GM23248 (cell line): ENCODE measurements around the gene MRNIP. TPM values are rescaled to one million over a fixed set of nuclear protein-coding genes. Genes with fewer than 3 reads are reported as not detected.

Experiments used
- DNase-seq: peaks from one replicate; pipeline ENCODE4 v3.0.0-alpha.2; 2015
- H2AFZ ChIP-seq: fragments of 200-600 bp; sonication (generic); 2 replicates; pipeline ENCODE4 v1.6.1; 2016; ENCODE audit warnings: antibody characterized with exemption
- H3F3A ChIP-seq: fragments of 200-600 bp; sonication (generic); 2 replicates; pipeline ENCODE4 v1.6.1; 2016; ENCODE audit warnings: mild to moderate bottlenecking, antibody characterized with exemption, mixed run types; ENCODE audit not compliant: insufficient read depth
- H3K27ac ChIP-seq: fragments of 200-600 bp; sonication (generic); 2 replicates; pipeline ENCODE4 v1.5.1; 2016; ENCODE audit warnings: mild to moderate bottlenecking
- H3K27me3 ChIP-seq: fragments of 200-600 bp; sonication (generic); replicated peaks from 2 replicates; pipeline ENCODE4 v1.6.1; 2016; ENCODE audit warnings: mild to moderate bottlenecking; ENCODE audit not compliant: insufficient read depth
- H3K36me3 ChIP-seq: fragments of 200-600 bp; sonication (generic); 2 replicates; pipeline ENCODE4 v1.6.1; 2016; ENCODE audit warnings: low read depth, mild to moderate bottlenecking
- H3K4me1 ChIP-seq: fragments of 200-600 bp; sonication (generic); 2 replicates; pipeline ENCODE4 v1.6.1; 2016; ENCODE audit warnings: mild to moderate bottlenecking; ENCODE audit not compliant: insufficient read depth
- H3K4me2 ChIP-seq: fragments of 200-600 bp; sonication (generic); one replicate; pipeline ENCODE4 v1.6.1; 2016; ENCODE audit warnings: mild to moderate bottlenecking; ENCODE audit not compliant: unreplicated experiment
- H3K4me3 ChIP-seq: fragments of 200-600 bp; sonication (generic); 2 replicates; pipeline ENCODE4 v1.5.1; 2016; ENCODE audit warnings: mild to moderate bottlenecking
- H3K79me2 ChIP-seq: fragments of 200-600 bp; sonication (generic); 2 replicates; pipeline ENCODE4 v1.6.1; 2016; ENCODE audit warnings: mild to moderate bottlenecking; ENCODE audit not compliant: insufficient read depth
- H3K9ac ChIP-seq: fragments of 200-600 bp; sonication (generic); 2 replicates; pipeline ENCODE4 v1.6.1; 2016; ENCODE audit warnings: mild to moderate bottlenecking
- H3K9me2 ChIP-seq: fragments of 200-600 bp; sonication (generic); 2 replicates; pipeline ENCODE4 v1.6.1; 2016; ENCODE audit warnings: mixed run types, mild to moderate bottlenecking, moderate library complexity; ENCODE audit not compliant: insufficient read depth
- H3K9me3 ChIP-seq: fragments of 200-600 bp; sonication (generic); one replicate; pipeline ENCODE4 v1.6.1; 2017; ENCODE audit warnings: low read depth
- H4K20me1 ChIP-seq: fragments of 200-600 bp; sonication (generic); 2 replicates; pipeline ENCODE4 v1.6.0; 2016; ENCODE audit not compliant: insufficient read depth
- EZH2 ChIP-seq: fragments of 200-600 bp; sonication (generic); IDR thresholded peaks from 2 replicates; pipeline ENCODE4 v1.6.1; 2018; ENCODE audit warnings: antibody characterized with exemption, mild to moderate bottlenecking; ENCODE audit not compliant: insufficient read depth, poor library complexity, severe bottlenecking
- EZH2phosphoT487 ChIP-seq: fragments of 200-600 bp; sonication (generic); IDR thresholded peaks from 2 replicates; pipeline ENCODE4 v1.6.1; 2018; ENCODE audit warnings: antibody characterized with exemption, moderate library complexity, mild to moderate bottlenecking, low read depth; ENCODE audit not compliant: insufficient read depth
- WGBS, 2 experiments: methylation state at CpG; one replicate each; pipeline ENCODE4 v1.1.6; 2015 to 2017; ENCODE audit warnings: low lambda C conversion rate in 2 of 2, low coverage in 1 of 2; ENCODE audit errors: missing lambda C conversion rate in 2 of 2; 5-methylcytosine and 5-hydroxymethylcytosine counted together
- in situ Hi-C: fragments of 300-500 bp; cut with MboI; formaldehyde crosslinking; loops from 2 replicates; pipeline ENCODE4 v1.15.0; 2020
- polyA plus RNA-seq: library from polyadenylated mRNA; unstranded; fragments of >200 nt; fragmentation: Nextera tagmentation; extraction: Ambion mirVana; gene quantifications from 2 replicates; pipeline ENCODE4 v1.2.1, GENCODE V29; 2016
- total RNA-seq: library from RNA; depleted of rRNA; stranded (reverse); fragments of >200 nt; shearing (Covaris generic); gene quantifications from 2 replicates; pipeline ENCODE4 v1.2.3, GENCODE V29; 2014

Gene MRNIP
- total and polyA plus RNA-seq, 2 experiments from 2014 or later, result 14.1 to 17.3 TPM

- Histone ChIP-seq H3K9me2 (no peaks in the 10 kb centered on the region), H3K27me3 (no peaks in the 10 kb centered on the region), H3K79me2 (peaks cover 42% of the 10 kb centered on the region), H2AFZ (no peak overlapping the region), H3K9ac (no peak overlapping the region), H3K36me3 (peaks cover 8% of the 10 kb centered on the region; the same call in 1 of the 2 replicates), H3K9me3 (no peaks in the 10 kb centered on the region), H3K4me2 (no peak overlapping the region), H3K4me1 (no peaks in the 10 kb centered on the region; the same call in 1 of the 2 replicates), H3K27ac (no peak overlapping the region), H3F3A (no peaks in the 10 kb centered on the region), H4K20me1 (no peaks in the 10 kb centered on the region), H3K4me3 (no peak overlapping the region)
- 77 to 83% methylated on average over 8 of the region's 8 CpGs for WGBS, 2 experiments
- TF ChIP-seq EZH2phosphoT487 (no peak), EZH2 (no peak)
- in situ Hi-C loops, result no loop called here
- no peak for DNase-seq
These were observed 5.5 kb downstream of the MRNIP start for GRCh38 chr5:179852993-179853547.

- Histone ChIP-seq H3K4me1 (no peaks in the 10 kb centered on the region), H2AFZ (no peak overlapping the region), H3K4me3 (no peak overlapping the region), H3K9me3 (no peaks in the 10 kb centered on the region), H3K4me2 (no peak overlapping the region), H4K20me1 (no peaks in the 10 kb centered on the region), H3K27me3 (no peaks in the 10 kb centered on the region), H3K27ac (no peak overlapping the region), H3K9me2 (no peaks in the 10 kb centered on the region), H3K36me3 (peaks cover 31% of the 10 kb centered on the region), H3F3A (peaks cover 15% of the 10 kb centered on the region), H3K9ac (no peak overlapping the region), H3K79me2 (no peaks in the 10 kb centered on the region)
- TF ChIP-seq EZH2 (no peak), EZH2phosphoT487 (no peak)
- 90 to 97% methylated on average over 9 of the region's 9 CpGs for WGBS, 2 experiments
- in situ Hi-C loops, result no loop called here
- DNase-seq, result no peak
These were observed 17.0 kb downstream of the MRNIP start for GRCh38 chr5:179841621-179842020.

- H3K4me2 ChIP-seq, result no peak overlapping the region
- WGBS, 2 experiments, result 87 to 92% methylated on average over 17 of the region's 17 CpGs
- H3K4me1 ChIP-seq, result no peaks in the 10 kb centered on the region
- in situ Hi-C loops, result no loop called here
- no peaks in the 10 kb centered on the region for H3K27me3 ChIP-seq
- H3K9me2 ChIP-seq, result no peaks in the 10 kb centered on the region
- H3K36me3 ChIP-seq, result peaks cover 31% of the 10 kb centered on the region
- no peak for DNase-seq
- peaks cover 23% of the 10 kb centered on the region for H3F3A ChIP-seq
- H3K4me3 ChIP-seq, result no peak overlapping the region
- no peaks in the 10 kb centered on the region for H4K20me1 ChIP-seq
- H3K27ac ChIP-seq, result no peak overlapping the region
- TF ChIP-seq EZH2, result no peak
- no peak for TF ChIP-seq EZH2phosphoT487
- no peaks in the 10 kb centered on the region for H3K9me3 ChIP-seq
- no peak overlapping the region for H3K9ac ChIP-seq
- H3K79me2 ChIP-seq, result no peaks in the 10 kb centered on the region
- H2AFZ ChIP-seq, result no peak overlapping the region
These were observed 17.9 kb downstream of the MRNIP start for GRCh38 chr5:179840766-179841165.

GRCh38 chr5:179840321-179840720 is 18.3 kb downstream of the MRNIP start:
- H3K9ac ChIP-seq, result no peak overlapping the region
- no peak overlapping the region for H3K27ac ChIP-seq
- no peaks in the 10 kb centered on the region for H4K20me1 ChIP-seq
- H3K9me2 ChIP-seq, result no peaks in the 10 kb centered on the region
- in situ Hi-C loops, result no loop called here
- peaks cover 25% of the 10 kb centered on the region for H3F3A ChIP-seq
- H3K79me2 ChIP-seq, result no peaks in the 10 kb centered on the region
- H3K36me3 ChIP-seq, result peaks cover 28% of the 10 kb centered on the region
- H3K4me2 ChIP-seq, result no peak overlapping the region
- H3K9me3 ChIP-seq, result no peaks in the 10 kb centered on the region
- H3K27me3 ChIP-seq, result no peaks in the 10 kb centered on the region
- H2AFZ ChIP-seq, result no peak overlapping the region
- DNase-seq, result no peak
- H3K4me3 ChIP-seq, result no peak overlapping the region
- 95% methylated on average over 11 of the region's 11 CpGs for WGBS, 2 experiments
- H3K4me1 ChIP-seq, result no peaks in the 10 kb centered on the region
- TF ChIP-seq EZH2, result no peak
- no peak for TF ChIP-seq EZH2phosphoT487
